NCI-H2107 (cell line): ENCODE results near the gene FAM219B.
A peak's percentile ranks its signal among the peaks of the same experiment; 100 is the strongest.
"Not testable (repeated sequence)": the region's sequence is repeated elsewhere in the genome, so short reads cannot be mapped to it uniquely, and the experiment has no call there.

ENCODE experiments used
- DNase-seq: peaks from one replicate; lab custom pipeline; 2025; lab: John Stamatoyannopoulos, UW

The FAM219B gene

DNA sequence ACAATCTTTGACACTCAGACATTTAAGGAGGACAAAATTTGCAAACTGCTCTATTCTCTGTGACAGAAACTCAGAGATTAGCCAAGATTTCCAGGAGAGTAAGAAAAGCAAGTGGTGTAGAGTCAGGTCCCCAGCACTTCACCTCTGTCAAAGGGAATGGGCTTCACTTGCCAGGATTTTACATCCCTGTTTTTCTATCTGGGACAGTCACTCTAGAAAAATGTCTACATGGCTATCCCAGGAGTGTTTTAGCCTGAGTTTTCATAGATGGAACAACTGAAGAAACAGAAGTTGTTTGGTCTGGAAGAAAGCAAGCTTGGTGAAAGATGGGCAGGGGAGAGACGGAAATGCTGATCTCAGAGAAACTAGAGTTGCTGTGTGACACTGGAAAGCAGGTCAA, 3.0 kb downstream of the FAM219B start:
- no peak for DNase-seq

DNA sequence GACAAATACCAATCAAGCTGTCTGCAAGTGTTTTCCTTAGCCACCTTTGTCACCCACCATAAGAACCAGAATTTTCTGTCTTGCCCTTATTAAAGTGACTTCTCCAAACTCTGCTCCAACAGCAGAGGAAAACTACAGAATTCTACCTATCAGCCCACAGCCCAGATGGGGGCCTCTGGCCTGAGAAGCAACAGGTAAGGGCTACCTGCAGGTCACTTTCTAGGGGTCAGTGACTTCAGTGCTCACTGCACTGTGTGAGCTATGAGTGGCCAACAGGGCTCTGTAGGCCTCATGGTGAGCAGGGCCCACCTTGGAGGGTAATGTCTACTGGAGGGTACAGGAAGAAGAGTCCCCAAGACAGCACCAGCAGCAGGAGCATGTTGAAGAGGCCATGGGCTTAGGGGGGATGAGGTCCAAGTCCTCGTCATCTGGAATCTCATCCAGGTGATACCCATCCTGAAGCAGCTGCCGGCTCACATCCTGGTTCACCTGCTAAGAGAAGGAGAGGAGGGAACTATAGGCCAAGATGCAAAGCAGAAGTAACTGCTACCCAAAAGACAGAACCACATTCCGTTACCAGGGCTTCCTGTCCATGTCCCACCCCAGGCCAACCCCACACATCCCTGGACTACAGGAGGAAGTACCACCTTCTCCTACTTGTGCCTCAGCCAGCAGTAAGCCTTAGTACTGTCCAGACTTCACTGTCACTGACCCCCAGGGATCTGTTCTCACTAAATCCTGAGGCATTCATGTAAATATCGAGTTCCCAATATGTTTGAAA, 4.2 kb downstream of the FAM219B start:
- DNase-seq: no peak

DNA sequence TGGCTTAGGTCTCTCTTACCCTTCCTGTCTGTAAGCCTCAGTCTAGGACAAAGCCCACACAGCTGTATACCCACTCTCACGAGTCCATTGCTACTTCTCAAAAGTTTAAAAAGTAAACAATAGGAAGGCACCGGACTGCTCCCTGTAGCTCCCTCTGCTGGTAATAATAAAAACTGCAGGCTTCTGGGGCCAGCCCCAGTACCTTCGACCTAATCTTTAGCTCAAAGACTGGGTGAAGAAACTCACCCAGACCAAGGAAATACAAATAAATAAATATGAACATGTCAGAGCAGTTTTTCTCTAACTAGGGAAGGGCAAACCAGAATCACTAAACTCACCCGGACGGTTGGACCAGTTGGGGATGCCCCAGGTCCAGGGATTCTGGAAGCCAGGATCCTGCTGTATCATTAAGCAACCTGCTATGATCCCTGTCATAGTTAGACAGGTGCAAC, 5.0 kb downstream of the FAM219B start:
- no peak for DNase-seq

DNA sequence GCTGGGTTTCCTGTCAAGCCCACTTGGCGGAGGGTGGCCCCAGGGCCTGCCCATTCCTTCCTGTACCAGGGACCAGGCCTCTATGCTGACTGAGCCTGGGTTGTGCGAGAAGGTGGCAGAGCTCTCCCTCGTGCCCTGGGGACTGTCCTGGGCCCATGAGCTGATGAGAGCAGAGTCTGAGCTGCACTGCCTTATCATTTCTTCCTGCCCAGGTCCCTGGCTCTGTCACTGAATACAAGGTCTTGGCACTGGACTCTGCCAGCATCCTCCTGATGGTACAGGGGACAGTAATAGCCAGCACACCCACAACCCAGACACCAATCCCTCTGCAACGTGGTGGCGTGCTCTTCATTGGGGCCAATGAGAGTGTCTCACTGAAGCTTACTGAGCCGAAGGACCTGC, 9.3 kb downstream of the FAM219B start:
- DNase-seq: no peak

DNA sequence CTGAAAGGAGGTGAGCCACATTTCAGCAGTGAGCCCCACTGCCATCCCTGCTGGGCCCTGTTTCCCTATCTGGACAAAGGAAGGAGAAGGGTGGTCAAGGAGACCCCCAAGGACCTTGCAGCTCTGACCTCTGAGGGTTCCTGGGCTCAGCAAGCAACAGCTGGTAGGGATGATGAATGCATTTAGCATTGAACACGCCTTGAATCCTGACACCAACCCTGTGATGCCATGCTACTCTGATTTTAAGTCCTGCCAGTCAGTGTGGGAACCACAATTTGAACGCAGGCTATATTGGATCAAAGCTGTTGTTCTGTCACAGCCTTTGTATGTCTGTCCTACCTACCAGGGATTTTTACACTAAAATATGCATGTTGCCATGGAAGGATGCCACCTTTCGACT, 10.3 kb downstream of the FAM219B start:
- DNase-seq: no peak

DNA sequence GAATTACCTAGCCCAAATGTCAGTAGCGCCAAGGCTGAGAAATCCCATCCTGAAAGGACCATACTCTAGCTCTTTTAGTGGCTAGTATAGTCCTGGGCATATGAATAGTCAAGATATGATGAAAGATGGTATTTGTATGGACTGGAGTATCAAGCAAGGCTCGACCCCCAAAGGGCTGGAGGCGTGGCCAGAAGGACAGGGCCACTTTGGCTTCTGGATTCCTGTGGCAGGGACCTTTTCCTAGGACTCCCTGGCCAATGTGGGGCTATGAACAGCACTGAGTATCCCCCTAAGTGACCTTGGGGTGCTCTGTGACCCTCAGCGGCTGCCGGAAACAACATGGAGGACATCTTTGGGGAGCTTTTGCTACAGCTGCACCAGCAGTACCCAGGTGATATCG, 10.8 kb downstream of the FAM219B start:
- DNase-seq: no peak

DNA sequence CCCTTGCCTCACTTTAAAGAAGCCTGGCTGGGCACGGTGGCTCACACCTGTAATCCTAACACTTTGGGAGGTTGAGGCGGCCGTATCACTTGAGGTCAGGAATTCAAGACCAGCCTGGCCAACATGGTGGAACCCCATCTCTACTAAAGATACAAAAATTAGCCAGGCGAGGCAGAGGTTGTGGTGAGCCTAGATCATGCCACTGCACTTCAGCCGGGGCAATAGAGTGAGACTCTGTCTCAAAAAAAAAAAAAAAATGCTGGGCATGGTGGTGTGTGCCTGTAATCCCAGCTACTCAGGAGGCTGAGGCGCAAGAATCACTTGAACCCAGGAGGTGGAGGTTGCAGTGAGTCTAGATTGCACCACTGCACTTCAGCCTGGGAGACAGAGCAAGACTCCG, 12.3 kb downstream of the FAM219B start:
- not testable (repeated sequence) for DNase-seq

DNA sequence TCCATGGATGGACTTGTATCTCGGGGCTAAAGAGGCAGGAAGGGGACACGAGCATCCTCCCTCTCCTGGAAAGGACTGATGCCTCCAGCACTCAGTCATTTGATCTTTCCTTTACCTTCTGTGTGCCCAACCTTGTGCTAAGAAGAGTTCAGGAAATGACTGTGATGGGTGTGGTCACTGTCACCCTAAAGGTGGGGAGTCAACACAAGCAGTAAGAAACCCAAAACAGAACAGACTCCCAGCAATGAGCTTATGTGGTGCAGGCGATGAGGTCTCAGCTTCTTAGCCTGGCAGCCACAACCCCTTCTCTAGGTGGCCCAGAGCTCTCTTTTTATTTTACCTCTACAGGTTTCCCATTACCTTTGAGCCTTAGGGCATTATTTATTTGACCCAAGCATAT, 13.0 kb downstream of the FAM219B start:
- no peak for DNase-seq

DNA sequence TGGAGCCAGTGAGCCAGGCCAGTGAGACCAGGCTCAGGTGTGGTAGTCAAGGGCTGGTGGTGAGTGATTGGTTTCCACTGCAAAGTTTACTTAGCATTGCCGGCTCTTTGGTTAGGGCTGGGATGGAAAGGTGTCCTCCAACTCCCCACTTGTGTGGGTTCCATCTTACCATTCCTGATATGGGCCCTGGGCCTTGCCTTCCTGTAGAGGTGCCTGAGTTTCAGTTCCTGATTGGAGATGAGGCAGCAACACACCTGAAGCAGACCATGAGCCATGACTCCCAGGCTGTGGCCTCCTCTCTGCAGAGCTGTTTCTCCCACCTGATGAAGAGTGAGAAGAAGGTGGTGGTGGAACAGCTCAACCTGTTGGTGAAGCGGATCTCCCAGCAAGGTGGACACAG, 13.7 kb downstream of the FAM219B start:
- DNase-seq: no peak

DNA sequence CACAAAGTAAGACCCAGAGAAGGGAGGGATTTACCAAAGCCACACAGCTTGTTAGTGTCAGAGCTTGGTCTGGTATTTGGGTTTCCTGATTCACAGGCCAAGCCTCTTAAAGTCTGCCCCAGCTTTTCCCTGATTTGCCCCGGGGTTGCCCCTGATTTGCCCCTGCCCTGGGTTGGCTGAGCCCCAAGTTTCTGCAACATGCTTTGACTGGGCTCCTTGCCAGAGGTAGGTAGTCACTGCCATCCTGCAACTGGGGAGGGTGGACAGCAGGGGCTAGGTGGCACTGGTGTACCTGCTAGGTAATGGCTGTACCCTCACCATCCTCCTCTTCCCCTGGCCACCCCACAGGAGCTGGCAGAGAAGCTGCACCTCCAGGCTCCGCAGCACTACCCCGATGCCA, 14.3 kb downstream of the FAM219B start:
- DNase-seq: no peak

DNA sequence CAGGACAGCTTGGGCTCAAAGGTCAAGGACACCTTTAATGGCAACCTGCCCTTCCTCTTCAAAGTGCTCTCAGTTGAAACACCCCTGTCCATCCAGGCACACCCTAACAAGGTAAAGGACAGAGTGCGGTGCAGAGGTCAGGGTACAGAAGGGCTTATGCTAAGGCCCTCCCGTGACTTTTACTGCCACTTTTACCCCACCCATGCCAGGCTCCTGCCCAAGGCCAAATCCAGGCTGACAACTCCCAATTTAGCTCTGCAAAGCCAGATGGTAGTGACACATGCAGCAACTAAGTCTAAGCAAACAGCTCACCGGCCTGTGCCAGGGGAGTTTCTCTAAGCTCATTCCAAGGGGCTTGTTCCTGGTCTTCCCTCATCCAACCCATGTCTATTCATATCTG, 15.2 kb downstream of the FAM219B start:
- DNase-seq: no peak

DNA sequence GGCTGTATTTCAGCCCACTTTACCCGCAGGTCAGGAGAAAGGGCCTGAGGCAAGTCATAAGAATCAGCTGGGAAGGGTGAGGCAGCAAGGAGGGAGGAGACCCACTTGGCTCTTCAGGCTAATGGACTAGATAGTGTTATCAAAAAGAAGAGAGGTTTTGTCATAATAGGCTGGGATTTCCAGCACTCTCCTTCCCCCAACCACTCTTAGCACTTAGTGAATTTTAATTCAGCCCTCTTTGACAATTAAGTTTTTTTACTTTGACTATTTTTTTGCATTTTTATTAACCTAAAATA, 16.0 kb downstream of the FAM219B start:
- no peak for DNase-seq

DNA sequence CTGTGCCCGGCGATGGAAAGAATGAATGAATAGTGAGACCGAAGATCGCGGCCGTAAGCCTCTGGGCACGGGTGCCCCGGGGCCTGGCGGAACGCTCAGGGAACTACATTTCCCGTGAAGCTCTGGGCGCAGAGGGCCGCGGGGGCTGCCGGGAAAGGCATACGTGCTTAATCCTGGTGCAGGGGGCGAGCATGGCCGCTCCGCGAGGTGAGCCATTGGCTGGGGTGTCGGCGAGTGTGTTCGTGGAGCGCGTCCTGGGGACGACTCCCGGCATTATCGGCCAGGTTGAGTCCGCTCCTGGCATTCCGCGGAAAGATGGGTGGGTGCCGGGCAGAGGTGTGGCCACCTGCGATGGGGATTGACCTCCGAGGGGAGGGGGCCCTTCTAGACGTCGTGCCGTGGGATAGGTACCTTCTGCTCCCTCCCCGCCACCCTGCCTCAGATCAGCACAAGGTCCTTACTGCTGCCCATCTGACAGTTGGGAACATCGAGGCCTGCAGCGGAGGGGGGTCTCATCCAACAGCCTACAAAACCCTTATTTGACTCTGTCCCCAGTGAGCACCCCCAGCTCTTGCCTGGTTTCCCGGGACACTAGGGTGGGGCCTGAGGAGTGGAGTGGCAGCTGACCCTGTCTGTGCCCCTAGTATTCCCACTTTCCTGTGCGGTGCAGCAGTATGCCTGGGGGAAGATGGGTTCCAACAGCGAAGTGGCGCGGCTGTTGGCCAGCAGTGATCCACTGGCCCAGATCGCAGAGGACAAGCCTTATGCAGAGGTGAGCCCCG, 16.6 kb downstream of the FAM219B start, which contains the start of gene MPI:
MPI (plus strand) TSS at position 160 of the 782 bp plus-strand sequence; CDS start at position 192, 32 bp downstream.
- peak; percentile 42 for DNase-seq

DNA sequence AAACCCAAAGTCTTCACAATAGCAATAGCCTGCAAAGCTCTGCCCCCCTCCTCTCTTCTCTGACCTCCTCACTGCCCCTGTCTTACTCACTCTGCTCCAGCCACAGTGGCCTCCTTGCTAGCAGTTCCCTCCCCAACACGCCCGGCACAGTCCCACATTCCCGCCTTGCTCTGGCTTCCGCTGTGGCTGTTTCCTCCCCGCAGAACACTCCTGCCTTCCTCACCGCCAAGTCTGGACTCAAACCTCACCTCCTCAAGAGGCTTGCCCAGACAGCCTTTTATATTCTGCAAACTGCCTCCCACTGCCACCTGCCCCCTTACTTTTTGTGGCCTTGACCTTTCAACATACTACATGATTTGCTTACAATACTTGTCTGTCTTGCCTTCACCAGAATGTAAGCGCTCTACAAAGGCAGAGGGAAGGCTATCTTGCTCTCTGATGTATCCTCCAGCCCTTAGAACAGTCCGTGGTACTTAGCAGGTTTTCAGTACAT, 17.2 kb downstream of the FAM219B start:
- DNase-seq: no peak

DNA sequence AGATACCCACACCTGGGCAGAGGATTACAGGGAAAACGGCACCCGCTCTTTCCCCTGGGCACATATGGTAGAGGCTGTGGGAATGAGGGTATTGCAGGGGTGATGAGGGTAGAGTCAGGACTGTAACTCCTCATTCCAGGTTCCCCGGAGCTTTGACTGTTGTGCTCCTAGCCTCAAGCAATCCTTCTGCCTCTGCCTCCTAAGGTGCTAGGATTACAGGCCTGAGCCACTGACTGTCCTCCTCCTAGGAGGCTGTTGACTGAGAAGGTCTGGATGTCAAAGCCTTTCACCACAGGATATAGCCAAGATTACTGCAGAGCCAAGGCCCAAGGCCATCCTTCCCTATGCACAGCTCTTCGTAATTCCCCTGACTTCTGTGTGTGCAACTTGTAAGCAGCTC, 17.9 kb downstream of the FAM219B start:
- no peak for DNase-seq

DNA sequence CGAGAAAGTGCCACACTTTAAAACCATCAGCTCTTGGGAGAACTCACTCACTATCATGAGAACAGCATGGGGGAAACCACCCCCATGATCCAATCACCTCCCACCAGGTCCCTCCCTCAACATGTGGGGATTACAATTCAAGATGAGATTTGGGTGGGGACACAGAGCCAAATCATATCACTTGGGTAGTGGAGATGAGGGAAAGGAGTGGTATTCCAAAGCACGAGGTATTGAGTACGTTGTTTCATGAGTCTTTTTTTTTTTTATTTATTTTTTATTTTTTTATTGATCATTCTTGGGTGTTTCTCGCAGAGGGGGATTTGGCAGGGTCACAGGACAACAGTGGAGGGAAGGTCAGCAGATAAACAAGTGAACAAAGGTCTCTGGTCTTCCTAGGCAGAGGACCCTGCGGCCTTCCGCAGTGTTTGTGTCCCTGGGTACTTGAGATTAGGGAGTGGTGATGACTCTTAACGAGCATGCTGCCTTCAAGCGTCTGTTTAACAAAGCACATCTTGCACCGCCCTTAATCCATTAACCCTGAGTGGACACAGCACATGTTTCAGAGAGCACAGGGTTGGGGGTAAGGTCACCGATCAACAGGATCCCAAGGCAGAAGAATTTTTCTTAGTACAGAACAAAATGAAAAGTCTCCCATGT, 19.0 kb downstream of the FAM219B start:
- DNase-seq: not testable (repeated sequence)

DNA sequence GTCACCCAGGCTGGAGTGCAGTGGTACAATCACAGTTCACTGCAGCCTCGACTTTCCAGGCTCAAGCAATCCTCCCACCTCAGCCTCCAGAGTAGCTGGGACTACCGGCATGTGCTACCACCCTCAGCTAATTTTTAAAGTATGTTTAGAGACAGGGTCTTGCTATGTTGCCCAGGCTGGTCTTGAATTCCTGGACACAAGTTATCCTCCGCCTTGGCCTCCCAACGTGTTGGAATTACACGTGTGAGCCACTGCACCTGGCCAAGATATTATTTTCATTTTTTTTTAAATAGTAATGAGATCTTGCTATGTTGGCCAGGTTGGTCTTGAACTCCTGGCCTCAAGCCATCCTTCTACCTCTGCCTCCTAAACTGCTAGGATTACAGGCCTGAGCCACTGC, 21.2 kb downstream of the FAM219B start:
- no peak for DNase-seq

DNA sequence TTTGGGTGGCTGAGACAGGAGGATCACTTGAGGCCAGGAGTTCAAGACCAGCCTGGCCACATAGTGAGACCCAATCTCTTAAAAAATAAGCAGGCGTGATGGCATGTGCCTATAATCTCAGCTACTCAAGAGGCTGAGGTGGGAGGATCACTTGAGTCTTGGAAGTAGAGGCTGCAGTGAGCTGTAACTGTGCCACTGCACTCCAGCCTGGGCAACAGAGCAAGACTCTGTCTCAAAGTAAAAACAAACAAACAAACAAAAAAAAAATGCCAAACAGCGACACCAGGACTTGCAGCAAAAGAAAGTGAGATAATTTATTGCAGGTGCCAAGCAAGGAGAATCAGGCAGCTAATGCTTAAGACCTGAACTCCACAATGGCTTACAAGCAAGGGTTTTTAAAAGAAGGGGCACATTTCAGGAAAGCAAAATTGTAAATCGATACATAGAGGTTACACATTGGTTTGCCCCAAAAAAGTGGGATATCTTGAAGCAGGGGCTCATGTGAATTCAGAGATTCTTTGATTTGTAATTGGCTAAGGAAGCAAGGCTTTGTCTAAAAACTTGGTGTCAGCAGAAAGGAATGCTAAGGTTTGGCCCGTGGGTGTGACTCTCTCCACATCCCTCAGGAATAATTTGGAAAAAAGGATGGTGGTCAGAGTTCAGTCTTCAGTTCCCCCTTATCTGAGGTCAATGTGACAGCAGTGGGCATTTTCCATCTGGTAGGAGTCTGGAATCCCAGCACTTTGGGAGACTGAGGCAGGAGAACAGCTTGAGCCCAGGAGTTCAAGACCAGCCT, 22.0 kb downstream of the FAM219B start:
- DNase-seq: no peak

DNA sequence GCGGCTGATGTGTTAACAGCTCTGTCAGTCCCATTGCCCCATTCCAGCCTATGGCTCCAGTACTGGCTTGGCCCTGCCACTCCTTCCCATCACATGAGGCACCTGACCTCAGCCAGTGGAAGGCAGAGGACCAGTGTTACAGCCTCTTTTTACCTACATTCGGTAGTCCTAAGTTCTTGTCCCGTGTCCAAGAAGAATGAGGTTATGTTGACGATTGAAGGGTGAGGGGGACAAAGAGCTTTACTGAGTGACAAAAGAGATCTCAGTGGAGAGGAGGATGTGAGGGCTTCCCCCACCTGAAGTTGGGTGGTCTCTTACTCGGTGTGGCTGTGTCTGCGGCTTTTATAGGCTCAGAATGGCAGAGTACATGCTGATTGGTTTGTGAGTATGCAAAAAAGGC, 24.1 kb downstream of the FAM219B start:
- DNase-seq: no peak

DNA sequence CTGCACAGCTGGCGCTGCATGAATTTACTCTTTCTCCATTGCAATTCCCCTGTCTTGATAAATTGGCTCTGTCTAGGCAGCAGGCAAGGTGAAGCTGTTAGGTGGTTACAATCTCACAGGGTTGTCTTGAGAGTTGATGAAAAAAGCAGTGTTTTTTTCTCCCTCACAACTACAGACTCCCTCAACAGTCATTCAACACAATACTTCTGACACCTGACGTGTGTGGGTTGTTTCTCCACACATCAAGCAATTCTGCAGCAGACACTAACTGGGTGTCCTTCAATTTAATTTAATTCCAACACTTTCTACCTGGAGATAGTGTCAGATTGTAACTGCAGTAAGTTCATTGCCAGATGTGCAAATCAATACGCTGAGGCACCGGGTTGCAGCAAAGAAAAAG, 28.4 kb downstream of the FAM219B start:
- no peak for DNase-seq

DNA sequence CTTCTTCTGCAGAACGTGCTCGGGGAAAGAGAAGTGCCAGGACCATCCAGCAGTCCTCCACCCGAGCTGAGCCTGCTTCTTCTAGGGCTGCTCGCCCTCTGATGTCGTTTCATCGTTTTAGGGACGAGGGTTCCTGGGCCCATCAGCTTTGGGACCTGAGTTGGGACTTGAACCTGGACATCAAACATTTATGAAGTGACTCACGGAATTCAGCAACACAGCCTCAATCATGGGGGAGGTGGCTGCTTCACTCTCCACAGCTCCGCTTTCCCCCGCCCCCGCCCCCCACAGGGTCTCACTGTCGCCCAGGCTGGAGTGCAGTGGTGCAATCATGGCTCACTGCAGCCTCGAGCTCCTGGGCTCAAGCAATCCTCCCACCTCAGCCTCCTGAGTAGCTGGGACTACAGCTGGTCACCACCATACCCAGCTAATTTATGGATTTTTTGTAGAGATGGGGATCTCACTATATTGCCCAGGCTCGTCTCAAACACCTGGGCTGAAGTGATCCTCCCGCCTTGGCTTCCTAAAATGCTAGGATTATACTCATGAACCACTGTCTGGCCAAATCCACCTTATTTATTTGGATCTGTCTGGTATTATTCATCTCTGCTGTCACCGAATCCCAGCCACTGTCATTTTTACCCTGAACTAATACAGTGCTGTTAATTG, 32.8 kb downstream of the FAM219B start:
- DNase-seq: no peak
